HG03175 (cell line): Measurements from ENCODE around the gene KRTAP9-7.
"Not testable (repeated sequence)": the region's sequence is repeated elsewhere in the genome, so short reads cannot be mapped to it uniquely, and the experiment has no call there.

Experiments used
- ATAC-seq: cut with Tn5 transposase; IDR thresholded peaks from one replicate; pipeline ENCODE4 v1.9.1; 2021; ENCODE audit warnings: mild to moderate bottlenecking, moderate library complexity; ENCODE audit not compliant: unreplicated experiment

KRTAP9-7 gene, protein sequence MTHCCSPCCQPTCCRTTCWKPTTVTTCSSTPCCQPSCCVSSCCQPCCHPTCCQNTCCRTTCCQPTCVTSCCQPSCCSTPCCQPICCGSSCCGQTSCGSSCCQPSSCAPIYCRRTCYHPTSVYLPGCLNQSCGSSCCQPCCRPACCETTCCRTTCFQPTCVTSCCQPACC

DNA sequence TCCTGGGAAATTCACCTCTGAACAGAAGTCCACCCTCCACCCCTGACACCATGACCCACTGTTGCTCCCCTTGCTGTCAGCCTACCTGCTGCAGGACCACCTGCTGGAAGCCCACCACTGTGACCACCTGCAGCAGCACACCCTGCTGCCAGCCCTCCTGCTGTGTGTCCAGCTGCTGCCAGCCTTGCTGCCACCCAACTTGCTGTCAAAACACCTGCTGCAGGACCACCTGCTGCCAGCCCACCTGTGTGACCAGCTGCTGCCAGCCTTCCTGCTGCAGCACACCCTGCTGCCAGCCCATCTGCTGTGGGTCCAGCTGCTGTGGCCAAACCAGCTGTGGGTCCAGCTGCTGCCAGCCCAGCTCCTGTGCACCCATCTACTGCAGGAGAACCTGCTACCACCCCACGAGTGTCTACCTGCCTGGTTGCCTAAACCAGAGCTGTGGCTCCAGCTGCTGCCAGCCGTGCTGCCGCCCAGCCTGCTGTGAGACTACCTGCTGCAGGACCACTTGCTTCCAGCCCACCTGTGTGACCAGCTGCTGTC, at the start of gene KRTAP9-7:
Gene KRTAP9-7, plus strand, starts transcription at position 51 of the 543 bp plus-strand sequence. Its CDS starts 0 bp downstream, at position 51.
- ATAC-seq, result not testable (repeated sequence)

DNA sequence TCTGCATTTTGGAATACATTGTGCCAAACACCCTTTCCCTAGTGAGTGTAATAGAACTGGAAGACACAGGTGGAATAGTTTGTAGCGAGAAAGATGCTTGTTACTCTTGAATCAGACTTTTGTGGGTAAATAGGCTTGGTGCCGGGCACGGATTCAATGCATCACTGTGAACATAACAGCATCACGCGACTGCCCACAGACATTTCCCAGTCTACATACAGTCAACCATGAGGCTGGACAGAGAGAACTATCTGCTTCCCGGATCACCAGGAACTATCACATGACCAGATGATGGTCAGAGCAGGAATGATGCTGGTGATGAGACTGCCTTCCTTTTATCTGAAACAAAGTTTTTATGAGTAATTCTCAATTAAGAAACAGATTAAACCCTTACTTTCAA, 49.4 kb upstream of the KRTAP9-7 start:
- no peak for ATAC-seq

DNA sequence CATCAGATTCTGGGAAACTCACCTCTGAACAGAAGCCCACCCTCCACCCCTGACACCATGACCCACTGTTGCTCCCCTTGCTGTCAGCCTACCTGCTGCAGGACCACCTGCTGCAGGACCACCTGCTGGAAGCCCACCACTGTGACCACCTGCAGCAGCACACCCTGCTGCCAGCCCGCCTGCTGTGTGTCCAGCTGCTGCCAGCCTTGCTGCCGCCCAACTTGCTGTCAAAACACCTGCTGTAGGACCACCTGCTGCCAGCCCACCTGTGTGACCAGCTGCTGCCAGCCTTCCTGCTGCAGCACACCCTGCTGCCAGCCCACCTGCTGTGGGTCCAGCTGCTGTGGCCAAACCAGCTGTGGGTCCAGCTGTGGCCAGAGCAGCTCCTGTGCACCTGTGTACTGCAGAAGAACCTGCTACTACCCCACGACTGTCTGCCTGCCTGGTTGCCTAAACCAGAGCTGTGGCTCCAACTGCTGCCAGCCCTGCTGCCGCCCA, 48.9 kb upstream of the KRTAP9-7 start, which contains the start of gene KRTAP9-2:
Gene KRTAP9-2, plus strand, starts transcription at position 51 of the 498 bp plus-strand sequence. Its CDS starts 7 bp downstream, at position 58.
- ATAC-seq, result not testable (repeated sequence)

DNA sequence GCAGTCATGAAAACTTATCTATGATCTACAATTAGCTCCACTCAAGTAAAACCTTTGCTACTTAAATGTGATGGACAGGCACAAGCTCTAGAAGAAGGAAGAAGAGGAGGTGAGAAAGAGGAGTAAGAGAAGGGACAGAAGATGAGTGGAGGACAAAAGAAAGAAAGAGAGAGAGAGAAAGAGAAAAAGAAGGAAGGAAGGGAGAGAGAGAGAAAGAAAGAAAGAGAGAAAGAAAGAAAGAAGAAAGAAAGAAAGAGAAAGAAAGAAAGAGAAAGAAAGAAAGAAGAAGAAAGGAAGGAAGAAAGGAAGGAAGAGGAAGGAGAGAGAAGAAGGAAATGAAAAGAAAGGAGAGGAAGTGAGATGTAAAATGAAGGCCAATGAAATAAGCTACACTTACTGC, 45.4 kb upstream of the KRTAP9-7 start:
- ATAC-seq, result no peak

DNA sequence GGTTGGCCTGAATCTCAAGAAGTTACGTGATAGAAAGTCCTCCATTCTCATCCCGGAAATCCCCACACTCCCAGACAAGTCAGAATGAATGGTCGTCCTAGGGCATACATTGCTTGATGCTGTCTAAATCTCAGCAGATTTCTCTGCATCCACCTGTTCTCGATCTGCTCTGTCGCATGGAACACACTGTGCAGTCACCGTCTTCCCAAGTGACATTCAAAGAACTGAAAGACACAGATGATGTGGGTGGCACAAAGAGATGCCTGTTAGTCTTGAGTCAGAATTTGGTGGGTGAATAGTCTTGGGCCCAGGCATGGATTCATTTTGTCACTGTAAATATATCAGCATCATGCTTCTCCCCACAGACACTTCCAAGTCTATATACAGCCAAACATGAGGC, 43.8 kb upstream of the KRTAP9-7 start:
- no peak for ATAC-seq

DNA sequence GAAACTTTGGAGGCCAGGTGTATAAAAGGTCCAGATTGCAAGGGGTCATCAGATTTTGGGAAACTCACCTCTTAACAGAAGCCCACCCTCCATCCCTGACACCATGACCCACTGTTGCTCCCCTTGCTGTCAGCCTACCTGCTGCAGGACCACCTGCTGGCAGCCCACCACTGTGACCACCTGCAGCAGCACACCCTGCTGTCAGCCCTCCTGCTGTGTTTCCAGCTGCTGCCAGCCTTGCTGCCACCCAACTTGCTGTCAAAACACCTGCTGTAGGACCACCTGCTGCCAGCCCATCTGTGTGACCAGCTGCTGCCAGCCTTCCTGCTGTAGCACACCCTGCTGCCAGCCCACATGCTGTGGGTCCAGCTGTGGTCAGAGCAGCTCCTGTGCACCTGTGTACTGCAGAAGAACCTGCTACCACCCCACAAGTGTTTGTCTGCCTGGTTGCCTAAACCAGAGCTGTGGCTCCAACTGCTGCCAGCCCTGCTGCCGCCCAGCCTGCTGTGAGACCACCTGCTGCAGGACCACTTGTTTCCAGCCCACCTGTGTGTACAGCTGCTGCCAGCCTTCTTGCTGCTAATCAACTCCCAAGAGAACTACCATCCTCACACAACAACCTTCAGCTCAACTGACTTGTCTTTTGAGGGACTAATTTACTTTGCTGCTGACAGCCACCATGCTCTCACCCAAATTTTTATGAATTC, 42.9 kb upstream of the KRTAP9-7 start, which contains the start of gene KRTAP9-3:
Gene KRTAP9-3, plus strand, starts transcription at position 51 of the 707 bp plus-strand sequence. Its CDS starts 53 bp downstream, at position 104.
- not testable (repeated sequence) for ATAC-seq

DNA sequence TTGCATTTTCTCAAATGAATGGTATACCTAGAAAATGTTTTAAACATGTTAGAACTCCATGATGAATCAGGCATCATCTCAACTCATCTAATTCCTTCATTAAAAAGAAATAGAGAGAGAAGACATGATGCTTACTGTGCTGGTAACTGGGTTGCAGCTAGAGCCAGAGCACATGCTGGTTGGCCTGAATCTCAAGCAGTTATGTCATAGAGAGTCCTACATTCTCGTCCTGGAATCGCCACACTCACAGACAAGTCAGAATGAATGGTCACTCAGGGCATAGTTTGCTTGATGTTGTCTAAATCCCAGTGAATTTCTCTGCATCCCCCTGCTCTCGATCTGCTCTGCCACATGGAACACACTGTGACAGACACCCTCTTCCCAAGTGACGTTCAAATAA, 38.4 kb upstream of the KRTAP9-7 start:
- ATAC-seq, result not testable (repeated sequence)

DNA sequence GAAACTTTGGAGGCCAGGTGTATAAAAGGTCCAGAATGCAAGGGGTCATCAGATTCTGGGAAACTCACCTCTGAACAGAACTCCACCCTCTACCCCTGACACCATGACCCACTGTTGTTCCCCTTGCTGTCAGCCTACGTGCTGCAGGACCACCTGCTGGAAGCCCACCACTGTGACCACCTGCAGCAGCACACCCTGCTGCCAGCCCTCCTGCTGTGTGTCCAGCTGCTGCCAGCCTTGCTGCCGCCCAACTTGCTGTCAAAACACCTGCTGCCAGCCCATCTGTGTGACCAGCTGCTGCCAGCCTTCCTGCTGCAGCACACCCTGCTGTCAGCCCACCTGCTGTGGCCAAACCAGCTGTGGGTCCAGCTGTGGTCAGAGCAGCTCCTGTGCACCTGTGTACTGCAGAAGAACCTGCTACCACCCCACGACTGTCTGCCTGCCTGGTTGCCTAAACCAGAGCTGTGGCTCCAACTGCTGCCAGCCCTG, 37.5 kb upstream of the KRTAP9-7 start, which contains the start of gene KRTAP9-8:
Gene KRTAP9-8, plus strand, starts transcription at position 51 of the 489 bp plus-strand sequence. Its CDS starts 53 bp downstream, at position 104.
- not testable (repeated sequence) for ATAC-seq

DNA sequence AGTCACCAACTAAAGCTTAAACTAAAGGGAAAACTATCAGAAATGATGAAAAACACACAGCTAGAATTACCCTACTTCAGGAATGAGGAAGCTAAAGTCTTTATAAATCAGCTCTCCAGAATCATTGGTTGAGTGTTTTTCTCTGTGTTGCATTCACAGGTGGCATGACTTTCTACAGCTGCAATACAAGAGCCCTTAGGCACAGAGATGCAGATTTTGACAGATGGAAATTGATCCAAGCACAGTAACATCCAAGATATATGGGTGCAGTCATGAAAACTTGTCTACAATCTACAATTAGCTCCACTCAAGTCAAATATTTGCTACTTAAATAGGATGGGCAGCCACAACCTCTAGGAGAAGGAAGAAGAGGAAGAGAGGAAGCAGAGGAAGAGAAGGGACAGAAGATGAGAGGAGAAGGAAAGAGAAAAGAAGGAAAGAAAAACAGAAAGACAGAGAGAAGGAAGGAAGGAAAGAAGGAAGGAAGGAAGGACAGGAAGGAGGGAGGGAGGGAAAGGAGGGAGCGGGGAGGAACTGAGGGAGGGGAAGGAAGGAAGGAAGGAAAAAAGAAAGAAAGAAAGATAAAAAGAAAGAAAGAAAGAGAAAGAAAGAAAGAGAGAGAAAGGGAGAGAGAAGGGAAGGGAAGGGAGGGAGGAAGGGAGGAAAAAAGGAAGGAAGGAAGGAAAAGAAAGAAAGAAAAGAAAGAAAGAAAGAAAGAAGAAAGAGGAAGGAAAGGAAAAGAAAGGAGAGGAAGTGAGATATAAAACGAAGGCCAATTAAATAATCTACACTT, 28.3 kb upstream of the KRTAP9-7 start:
- ATAC-seq, result not testable (repeated sequence)

DNA sequence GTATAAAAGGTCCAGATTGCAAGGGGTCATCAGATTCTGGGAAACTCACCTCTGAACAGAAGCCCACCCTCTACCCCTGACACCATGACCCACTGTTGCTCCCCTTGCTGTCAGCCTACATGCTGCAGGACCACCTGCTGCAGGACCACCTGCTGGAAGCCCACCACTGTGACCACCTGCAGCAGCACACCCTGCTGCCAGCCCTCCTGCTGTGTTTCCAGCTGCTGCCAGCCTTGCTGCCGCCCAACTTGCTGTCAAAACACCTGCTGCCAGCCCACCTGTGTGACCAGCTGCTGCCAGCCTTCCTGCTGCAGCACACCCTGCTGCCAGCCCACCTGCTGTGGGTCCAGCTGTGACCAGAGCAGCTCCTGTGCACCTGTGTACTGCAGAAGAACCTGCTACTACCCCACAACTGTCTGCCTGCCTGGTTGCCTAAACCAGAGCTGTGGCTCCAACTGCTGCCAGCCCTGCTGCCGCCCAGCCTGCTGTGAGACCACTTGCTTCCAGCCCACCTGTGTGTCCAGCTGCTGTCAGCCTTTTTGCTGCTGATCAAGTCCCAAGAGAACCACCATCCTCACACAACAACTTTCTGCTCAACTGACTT, 25.8 kb upstream of the KRTAP9-7 start, which contains the start of gene KRTAP9-4:
Gene KRTAP9-4, plus strand, starts transcription at position 51 of the 604 bp plus-strand sequence. Its CDS starts 34 bp downstream, at position 85.
- not testable (repeated sequence) for ATAC-seq

DNA sequence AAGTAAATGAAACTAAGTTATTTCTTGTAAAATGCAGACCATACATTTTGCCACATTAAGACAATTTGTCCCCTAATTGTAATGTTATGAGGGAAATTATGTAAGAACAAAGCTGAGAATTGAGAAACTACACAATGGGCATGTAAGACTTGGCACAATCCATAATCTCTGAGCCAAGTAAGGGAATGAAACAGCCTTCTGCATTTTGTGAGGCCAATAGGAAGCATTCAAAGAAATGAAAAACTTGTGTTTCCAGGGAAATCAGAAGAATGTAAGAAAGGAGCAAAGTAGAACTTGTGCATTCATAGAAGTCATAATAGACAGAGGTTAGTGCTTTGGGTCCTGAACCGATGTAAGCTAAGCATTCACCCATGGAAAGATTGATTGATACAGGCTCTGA, 24.2 kb upstream of the KRTAP9-7 start:
- no peak for ATAC-seq

DNA sequence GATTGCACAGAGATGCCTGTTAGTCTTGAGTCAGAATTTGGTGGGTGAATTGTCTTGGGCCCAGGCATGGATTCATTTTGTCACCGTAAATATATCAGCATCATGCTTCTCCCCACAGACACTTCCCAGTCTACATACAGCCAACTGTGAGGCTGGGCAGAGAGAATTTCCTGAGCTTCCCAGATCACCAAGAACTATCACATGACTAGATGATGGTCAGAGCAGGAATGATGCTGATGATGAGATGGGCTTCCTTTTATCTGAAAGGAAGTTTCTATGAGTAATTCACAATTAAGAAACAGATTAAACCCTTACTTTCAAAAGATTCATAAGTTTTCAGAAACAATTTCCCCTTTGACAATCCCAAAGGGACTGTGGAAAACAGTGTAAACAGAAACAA, 20.6 kb upstream of the KRTAP9-7 start:
- ATAC-seq, result no peak

DNA sequence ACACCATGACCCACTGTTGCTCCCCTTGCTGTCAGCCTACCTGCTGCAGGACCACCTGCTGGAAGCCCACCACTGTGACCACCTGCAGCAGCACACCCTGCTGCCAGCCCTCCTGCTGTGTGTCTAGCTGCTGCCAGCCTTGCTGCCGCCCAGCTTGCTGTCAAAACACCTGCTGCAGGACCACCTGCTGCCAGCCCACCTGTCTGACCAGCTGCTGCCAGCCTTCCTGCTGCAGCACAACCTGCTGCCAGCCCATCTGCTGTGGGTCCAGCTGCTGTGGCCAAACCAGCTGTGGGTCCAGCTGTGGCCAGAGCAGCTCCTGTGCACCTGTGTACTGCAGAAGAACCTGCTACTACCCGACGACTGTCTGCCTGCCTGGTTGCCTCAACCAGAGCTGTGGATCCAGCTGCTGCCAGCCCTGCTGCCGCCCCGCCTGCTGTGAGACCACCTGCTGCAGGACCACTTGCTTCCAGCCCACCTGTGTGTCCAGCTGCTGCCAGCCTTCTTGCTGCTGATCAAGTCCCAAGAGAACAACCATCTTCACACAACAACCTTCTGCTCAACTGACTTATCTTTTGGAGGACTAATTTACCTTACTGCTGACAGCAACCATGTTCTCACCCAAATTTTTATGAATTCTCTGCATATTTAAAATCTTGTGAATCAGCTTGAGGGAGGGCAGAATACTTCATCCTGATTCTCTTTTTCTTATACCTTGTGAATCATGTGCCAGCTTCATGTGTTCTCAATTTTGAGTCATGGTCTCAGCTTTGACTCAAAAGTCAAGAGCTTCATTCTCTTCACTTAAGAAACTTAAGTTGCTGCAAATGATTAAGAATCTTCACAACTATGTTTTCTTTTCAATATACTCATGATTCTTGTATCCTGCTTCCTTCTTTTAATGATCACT, 19.9 kb upstream of the KRTAP9-7 start, which contains the start of gene KRTAP9-9:
Gene KRTAP9-9, plus strand, starts transcription at position 4 of the 910 bp plus-strand sequence.
- ATAC-seq, result not testable (repeated sequence)

DNA sequence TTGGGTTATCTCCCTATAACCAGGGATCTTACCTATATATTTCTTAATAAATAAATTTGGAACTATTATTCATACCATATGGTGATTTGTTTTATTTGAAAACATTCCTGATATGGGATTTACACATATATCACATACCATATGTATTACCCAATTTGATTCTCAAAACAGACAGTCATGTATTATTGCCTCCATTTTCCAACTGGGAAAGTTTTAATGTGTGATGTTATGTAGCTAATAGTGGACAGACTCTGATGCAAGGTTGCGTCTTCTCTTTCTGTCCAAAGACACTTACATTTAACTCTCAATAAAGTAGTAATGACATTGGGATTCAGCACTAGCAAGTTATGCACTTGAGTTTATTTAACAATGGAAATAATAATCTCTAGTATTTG, 19.2 kb upstream of the KRTAP9-7 start:
- no peak for ATAC-seq

DNA sequence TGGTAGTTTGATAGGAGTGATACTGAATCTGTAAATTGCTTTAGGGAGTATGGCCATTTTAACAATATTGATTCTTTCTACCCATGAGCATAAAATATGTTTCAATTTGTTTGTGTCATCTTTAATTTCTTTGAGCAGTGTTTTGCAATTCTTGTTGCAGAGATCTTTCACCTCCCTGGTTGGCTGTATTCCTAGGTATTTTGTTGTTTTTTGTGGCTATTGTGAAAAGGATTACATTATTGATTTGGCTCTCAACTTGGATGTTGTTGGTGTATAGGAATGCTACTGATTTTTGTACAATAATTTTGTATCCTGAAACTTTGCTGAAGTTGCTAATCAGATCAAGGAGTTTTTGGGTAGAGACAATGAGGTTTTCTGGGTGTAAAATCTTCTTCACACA, 17.1 kb upstream of the KRTAP9-7 start:
- no peak for ATAC-seq

DNA sequence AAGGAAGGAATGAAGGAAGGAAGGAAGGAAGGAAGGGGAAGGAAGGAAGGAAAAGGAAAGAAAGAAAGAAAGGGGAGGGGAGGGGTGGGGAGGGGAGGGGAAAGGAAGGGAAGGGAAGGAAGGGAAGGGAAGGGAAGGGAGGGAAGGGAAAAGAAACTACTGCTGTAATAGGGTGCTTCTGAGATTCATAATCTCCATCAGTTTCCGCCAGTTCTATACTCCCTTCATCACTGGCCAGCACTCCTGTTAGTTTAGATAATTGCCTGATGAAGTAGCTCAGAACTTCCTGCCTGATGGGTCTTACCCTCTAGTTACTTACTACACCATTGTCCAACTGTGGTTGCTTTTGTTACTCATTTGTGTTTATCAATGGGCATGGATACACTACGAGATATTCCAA, 12.3 kb upstream of the KRTAP9-7 start:
- ATAC-seq, result no peak

DNA sequence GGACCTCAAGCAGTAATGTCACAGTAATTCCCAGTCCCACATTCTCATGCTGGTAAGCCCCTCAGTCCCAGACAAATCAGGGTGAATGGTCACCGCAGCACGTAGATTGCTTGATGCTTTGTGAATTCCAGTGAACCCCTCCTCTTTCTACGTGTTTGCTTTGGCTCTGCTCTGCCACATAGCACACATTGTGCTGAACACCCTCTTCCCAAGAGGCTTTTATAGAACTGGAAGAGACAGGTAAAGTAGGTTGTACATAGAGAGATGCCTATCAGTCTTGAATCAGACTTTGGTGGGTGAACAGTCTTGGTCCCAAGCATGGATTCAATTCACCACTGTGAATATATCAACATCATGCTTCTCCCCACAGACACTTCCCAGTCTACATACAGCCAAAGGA, 10.9 kb upstream of the KRTAP9-7 start:
- no peak for ATAC-seq

DNA sequence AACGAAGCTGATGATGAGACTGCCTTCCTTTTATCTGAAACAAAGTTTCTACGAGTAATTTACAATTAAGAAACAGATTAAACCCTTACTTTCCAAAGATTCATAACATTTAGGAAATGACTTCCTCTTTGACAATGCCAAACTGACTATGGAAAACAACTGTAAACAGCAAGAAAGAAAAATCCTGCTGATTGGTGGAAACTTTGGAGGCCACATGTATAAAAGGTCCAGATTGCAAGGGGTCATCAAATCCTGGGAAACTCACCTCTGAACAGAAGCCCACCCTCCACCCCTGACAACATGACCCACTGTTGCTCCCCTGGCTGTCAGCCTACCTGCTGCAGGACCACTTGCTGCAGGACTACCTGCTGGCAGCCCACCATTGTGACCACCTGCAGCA, 10.4 kb upstream of the KRTAP9-7 start, which contains the start of gene KRTAP9-6:
Gene KRTAP9-6, plus strand, starts transcription at position 301 of the 400 bp plus-strand sequence. Its CDS starts 0 bp downstream, at position 301.
- ATAC-seq, result no peak

DNA sequence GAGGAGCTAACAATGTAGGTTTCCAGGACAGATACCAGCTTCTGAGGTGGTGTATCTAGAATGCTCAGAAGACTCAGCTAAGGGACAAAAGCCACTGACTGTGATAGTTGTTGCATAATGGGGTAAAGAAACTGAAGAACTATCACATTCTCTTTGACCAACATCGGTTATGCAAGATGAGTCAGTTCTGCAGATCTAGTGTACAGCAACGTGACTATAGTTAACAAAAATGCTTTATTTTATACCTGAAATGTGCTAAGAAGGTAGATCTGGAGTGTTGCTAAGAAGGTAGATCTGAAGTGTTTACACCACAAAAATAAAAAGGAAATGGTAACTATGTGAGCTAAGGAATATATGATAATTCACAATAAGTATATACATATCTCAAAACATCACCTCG, 7.8 kb upstream of the KRTAP9-7 start:
- ATAC-seq, result no peak
